Measurements from ENCODE around the gene UGT1A4.
"Not testable (repeated sequence)": the region's sequence is repeated elsewhere in the genome, so short reads cannot be mapped to it uniquely, and the experiment has no call there.

The UGT1A4 gene

DNA sequence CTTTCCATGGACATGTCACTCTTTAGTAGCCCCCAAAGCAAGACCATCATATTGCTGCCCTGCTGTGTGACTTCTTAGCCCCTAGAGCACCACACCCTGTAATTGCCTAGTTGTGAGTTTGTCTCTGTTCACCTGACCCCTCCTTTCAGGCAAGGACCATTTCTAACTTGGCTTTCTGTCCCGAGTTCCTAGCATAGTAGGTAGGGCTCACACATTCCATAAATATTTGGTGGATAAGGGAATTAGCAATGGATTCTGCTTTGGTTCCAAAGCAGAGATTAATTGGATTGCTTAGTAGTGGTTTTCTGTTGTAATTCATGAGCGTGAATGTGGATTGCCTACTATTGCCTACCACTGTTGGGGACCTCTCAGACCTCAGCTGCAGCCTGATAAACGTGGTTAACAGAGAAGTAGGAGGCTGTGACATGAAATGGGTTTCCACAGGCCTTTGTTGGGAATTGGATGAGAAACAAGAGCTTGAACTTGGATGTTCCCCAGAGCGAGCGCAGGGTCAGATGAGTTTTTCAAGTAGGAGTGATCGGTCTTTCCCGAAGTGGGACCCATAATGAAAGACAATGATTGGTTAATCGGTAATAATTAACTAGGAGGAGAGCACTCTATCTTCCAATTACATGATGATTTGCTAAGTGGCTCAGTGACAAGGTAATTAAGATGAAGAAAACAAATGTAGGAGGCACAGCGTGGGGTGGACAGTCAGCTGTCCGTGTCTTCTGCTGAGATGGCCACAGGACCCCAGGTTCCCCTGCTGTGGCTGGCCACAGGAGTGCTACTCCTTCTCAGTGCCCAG is 28.1 kb downstream of the UGT1A4 start:
- no peak for DNase-seq (ENCODE audit: low read depth in 2 of 2, low spot score in 1 of 2)

DNA sequence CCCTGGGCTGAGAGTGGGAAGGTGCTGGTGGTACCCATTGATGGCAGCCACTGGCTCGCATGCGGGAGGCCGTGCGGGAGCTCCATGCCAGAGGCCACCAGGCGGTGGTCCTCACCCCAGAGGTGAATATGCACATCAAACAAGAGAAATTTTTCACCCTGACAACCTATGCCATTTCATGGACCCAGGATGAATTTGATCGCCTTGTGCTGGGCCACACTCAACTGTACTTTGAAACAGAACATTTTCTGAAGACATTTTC is 28.7 kb downstream of the UGT1A4 start:
- DNase-seq (ENCODE audit: low read depth in 2 of 2, low spot score in 1 of 2), result no peak

DNA sequence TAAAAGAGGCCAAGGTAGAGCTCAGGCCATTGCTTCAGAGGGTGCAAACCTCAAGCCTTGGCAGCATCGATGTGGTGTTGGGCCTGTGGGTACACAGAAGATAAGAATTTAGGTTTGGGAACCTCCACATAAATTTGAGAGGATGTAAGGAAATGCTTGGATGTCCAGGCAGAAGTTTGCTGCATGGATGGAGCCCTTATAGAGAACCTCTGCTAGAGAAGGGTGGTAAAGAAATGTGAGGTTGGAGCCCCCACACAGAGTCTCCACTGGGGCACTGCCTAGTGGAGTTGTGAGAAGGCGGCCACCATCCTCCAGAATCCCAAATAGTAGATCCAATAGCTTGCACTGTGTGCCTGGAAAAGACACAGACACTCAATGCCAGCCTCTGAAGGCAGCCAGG is 32.2 kb downstream of the UGT1A4 start:
- DNase-seq (ENCODE audit: low read depth in 2 of 2, low spot score in 1 of 2), result not testable (repeated sequence)

DNA sequence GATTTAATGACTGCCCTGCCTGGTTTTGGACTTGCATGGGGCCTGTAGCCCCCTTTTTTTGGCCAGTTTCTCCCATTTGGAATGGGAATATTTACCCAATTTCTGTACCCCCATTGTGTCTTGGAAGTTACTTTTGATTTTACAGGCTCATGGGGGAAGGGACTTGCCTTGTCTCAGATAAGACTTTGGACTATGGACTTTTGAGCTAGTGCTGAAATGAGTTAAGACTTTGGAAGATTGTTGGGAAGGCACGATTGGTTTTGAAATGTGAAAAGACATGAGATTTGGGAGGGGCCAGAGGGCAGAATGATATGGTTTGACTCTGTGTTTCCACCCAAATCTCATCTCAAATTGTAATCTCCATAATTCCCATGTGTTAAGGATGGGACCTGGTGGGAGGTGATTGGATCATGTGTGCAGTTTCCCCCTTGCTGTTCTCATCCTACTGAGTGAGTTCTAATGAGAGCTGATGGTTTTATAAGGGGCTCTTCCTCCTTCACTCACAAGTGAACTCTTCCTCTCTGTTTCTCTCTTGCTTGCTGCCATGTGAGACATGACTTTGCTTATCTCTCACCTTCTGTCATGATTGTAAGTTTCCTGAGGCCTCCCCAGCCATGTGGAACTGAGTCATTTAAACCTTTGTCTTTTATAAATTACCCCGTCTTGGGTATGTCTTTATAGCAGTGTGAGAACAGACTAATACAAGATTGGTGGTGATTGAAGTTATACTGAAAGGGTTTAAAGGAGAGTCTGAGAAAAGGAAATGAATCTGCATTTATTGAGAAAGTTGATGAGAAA is 32.9 kb downstream of the UGT1A4 start:
- not testable (repeated sequence) for DNase-seq (ENCODE audit: low read depth in 2 of 2, low spot score in 1 of 2)

DNA sequence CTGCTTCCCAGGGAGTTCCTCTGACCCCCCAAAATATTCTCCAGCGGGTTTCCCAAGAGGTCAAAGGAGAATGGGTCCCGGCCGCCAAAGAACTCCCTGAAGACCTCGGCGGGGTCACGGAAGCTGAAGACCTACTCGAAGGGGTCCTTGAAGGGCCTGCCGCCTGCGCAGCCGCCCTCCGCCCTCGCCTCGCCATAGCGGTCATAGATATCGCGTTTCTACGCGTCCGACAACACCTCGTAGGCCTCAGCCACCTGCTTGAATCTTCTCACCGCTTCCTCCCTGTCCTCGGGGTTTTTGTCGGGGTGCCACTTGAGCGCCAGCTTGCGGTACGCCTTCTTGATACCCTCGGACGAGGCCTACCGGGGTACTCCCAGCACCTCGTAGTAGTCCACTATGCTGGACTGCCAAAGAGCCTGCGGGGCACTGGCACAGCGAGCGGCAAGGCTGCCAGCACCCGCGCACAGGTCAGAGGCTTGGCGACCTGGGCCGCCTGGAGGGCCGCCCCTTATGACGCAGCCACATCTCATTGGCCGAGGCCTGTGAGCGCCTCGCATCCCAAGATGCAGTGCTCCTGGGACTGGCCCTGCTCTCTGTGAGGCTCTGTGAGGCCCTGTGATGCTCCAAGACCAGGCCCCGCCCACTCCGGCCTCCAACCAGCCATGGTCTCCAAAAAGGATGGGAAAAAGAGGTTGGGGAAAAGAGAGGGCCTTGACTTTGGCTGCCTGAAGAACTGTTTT is 36.5 kb downstream of the UGT1A4 start:
- DNase-seq (ENCODE audit: low read depth in 2 of 2, low spot score in 1 of 2), result no peak

DNA sequence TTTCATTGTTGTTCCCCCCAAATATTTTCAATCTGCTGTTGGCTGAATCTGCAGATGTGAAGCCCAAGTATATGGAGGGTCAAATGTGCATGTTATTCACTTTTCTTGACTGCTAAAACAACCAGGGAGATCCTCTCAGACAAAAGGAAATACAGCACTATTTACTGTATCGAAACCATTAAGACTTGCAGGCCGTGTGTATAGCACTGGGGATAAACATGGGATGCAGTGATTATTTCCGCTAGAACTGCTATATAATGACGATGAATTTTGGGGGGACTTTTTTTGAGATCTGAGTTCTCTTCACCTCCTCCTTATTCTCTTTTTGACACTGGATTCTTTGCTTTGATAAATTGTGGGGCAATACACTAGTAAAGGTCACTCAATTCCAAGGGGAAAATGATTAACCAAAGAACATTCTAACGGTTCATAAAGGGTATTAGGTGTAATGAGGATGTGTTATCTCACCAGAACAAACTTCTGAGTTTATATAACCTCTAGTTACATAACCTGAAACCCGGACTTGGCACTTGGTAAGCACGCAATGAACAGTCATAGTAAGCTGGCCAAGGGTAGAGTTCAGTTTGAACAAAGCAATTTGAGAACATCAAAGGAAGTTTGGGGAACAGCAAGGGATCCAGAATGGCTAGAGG is 38.0 kb downstream of the UGT1A4 start:
- no peak for DNase-seq (ENCODE audit: low read depth in 2 of 2, low spot score in 1 of 2)

DNA sequence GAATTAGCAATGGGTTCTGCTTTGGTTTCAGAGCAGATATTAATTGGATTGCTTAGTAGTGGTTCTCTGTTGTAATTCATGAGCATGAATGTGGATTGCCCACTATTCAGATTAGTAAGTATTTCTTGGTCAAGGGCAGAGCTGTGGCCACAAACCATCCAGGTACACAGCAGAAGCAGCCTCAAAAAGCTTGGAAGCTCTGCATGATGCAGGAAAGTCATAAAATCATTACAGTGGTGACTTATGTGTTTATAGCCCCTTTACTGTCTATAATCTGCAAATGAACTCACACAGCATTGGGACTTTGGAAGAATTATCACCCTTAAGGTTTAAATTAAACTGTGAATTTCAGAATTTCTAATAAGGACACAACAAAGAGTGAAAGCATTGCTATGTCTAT is 39.6 kb downstream of the UGT1A4 start:
- DNase-seq (ENCODE audit: low read depth in 2 of 2, low spot score in 1 of 2), result no peak

DNA sequence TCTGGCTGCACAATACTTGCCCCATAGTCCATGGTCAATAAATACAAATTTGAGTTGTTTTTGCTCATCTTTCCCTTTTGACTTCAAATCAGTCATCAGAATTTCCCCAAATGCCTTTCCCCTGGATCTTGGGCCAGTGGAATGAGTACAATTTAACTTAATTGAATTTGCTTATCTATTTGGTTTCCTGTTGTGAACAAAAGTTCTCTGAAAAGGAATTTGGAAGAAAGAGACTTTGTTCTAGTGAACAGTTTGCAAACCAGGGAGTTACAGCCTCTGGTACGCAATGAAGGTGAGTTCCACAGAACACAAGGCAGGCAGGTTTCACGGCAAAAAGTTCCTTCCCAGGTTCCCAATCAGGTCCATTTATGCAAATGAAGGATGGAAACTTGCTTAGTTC is 40.3 kb downstream of the UGT1A4 start:
- DNase-seq (ENCODE audit: low read depth in 2 of 2, low spot score in 1 of 2), result no peak

DNA sequence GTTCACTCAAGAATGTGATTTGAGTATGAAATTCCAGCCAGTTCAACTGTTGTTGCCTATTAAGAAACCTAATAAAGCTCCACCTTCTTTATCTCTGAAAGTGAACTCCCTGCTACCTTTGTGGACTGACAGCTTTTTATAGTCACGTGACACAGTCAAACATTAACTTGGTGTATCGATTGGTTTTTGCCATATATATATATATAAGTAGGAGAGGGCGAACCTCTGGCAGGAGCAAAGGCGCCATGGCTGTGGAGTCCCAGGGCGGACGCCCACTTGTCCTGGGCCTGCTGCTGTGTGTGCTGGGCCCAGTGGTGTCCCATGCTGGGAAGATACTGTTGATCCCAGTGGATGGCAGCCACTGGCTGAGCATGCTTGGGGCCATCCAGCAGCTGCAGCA is 41.5 kb downstream of the UGT1A4 start, which contains the start of gene UGT1A1:
UGT1A1 (plus strand) TSS at position 228 of the 400 bp plus-strand sequence; CDS start at position 246, 18 bp downstream.
- DNase-seq (ENCODE audit: low read depth in 2 of 2, low spot score in 1 of 2), result no peak

DNA sequence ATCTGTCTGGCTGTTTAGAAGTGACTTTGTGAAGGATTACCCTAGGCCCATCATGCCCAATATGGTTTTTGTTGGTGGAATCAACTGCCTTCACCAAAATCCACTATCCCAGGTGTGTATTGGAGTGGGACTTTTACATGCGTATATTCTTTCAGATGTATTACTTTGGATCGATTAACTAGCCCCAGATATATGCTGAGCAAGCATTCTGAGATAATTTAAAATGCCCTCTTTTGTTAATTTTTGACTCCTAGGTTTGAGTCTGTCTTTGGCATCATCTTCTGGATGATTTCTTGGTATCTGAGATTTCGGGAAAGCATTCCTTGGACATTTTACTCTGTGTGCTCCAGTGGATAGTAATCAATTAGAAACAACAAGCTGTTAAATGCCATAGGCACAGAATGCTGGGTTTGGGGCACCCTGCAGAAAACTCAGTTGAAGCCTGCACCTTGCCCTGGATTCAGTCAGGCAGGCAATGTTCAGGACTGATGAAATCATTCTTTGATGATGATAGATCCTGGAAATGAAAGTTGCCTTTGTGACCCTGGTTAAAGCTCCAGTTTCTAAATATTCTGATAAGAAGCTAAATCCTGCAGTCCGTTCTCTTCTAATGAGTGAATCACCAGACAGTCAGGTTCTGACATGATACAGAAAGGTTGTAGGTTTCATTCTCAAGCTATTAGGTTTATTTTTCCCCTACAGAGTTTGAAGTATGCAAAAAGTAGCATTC is 42.7 kb downstream of the UGT1A4 start:
- no peak for DNase-seq (ENCODE audit: low read depth in 2 of 2, low spot score in 1 of 2)

DNA sequence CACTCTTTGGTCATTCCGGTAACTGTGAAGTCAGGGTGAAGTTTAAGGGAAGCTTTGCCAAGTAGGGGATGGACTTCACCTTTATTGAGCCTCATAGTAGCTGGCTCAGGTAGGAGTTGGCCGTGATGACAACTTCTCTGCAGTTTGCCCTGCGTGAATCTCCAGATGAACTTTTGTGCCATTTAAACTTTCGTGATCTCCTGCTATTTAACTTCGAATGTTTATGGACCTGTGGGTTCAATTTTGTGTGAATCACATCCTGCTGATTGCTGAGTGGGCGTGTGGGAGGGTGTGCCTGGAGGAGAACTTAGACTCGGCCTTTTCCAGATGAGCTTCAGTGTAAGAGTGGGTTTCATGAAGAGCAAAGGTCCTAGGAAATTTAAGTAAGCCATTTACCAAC is 45.7 kb downstream of the UGT1A4 start:
- no peak for DNase-seq (ENCODE audit: low read depth in 2 of 2, low spot score in 1 of 2)

DNA sequence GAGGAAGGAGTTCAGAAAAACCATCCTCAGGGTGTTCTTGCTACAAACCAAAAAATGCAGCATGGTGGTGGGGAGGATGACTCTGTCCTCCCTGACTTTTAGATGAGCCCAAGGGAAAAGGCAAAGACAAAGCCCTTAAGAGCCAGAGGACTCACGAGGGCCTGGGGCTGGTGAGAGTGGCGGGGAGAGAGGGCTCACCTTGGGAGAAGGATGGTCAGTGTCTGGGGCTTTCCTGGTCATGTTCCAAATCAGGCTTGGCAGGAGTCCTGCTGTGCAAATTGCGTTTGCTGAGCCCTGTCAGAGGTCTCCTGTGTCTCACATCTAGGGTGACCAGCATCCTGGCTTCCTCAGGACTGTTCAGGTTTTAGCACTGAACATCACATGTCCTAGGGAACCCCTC is 46.2 kb downstream of the UGT1A4 start:
- no peak for DNase-seq (ENCODE audit: low read depth in 2 of 2, low spot score in 1 of 2)

DNA sequence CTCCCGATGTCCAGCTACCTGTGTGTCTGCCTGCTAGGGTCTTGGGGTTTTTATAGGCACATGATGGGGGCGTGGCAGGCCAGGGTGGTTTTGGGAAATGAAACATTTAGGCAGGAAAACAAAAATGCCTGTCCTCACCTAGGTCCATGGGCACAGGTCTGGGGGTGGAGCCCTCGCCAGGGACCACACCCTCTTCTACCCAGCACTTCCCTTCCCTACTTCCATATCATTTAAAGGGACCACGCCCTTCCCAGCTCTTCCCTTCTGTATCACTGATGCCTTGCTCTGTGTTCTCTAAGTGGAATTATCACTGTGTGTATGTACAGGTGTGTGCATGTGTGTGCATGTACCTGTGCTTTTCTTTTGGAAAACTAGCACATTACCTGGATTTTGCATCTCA is 47.9 kb downstream of the UGT1A4 start:
- no peak for DNase-seq (ENCODE audit: low read depth in 2 of 2, low spot score in 1 of 2)

DNA sequence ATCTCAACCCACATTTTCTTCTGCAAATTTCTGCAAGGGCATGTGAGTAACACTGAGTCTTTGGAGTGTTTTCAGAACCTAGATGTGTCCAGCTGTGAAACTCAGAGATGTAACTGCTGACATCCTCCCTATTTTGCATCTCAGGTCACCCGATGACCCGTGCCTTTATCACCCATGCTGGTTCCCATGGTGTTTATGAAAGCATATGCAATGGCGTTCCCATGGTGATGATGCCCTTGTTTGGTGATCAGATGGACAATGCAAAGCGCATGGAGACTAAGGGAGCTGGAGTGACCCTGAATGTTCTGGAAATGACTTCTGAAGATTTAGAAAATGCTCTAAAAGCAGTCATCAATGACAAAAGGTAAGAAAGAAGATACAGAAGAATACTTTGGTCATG is 49.5 kb downstream of the UGT1A4 start:
- DNase-seq (ENCODE audit: low read depth in 2 of 2, low spot score in 1 of 2), result no peak

DNA sequence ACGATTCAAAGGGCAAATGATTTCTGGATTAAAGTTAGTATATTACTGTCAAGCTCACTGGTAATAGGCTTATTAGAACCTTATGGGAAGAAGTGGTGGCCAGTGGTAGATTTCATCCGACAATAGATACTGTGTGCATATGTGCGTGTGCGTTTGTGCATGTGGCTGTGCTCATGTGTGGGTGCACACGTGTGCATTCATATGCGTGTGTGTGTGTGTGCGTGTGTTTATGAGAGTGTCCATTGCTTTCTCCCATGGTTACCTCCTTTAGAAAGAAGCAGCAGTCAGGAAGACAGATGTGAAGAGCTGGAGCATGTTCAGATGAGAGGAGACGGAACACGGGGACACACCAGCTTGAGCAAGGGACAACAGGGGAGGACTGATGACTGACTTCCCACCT is 50.7 kb downstream of the UGT1A4 start:
- no peak for DNase-seq (ENCODE audit: low read depth in 2 of 2, low spot score in 1 of 2)

DNA sequence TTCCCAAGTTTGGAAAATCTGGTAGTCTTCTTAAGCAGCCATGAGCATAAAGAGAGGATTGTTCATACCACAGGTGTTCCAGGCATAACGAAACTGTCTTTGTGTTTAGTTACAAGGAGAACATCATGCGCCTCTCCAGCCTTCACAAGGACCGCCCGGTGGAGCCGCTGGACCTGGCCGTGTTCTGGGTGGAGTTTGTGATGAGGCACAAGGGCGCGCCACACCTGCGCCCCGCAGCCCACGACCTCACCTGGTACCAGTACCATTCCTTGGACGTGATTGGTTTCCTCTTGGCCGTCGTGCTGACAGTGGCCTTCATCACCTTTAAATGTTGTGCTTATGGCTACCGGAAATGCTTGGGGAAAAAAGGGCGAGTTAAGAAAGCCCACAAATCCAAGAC is 53.6 kb downstream of the UGT1A4 start:
- DNase-seq (ENCODE audit: low read depth in 2 of 2, low spot score in 1 of 2), result no peak

DNA sequence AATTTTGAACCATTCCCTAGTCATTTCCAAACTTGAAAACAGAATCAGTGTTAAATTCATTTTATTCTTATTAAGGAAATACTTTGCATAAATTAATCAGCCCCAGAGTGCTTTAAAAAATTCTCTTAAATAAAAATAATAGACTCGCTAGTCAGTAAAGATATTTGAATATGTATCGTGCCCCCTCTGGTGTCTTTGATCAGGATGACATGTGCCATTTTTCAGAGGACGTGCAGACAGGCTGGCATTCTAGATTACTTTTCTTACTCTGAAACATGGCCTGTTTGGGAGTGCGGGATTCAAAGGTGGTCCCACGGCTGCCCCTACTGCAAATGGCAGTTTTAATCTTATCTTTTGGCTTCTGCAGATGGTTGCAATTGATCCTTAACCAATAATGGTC is 54.0 kb downstream of the UGT1A4 start:
- no peak for DNase-seq (ENCODE audit: low read depth in 2 of 2, low spot score in 1 of 2)

DNA sequence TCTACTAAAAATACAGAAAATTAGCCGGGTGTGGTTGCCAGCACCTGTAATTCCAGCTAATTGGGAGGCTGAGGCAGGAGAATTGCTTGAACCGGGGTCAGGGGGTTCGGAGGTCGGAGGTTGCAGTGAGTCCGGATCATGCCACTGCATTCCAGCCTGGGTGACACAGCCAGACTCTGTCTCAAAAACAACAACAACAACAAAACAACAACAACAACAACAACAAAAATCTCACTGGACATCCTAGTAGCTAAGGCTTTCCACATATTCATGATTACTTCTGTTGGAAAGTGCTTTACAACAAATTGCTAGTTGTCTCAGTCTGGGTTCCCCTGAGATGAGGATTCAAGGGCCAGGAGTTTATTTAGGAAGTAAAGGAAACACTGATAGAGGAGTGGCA is 55.3 kb downstream of the UGT1A4 start:
- no peak for DNase-seq (ENCODE audit: low read depth in 2 of 2, low spot score in 1 of 2)

DNA sequence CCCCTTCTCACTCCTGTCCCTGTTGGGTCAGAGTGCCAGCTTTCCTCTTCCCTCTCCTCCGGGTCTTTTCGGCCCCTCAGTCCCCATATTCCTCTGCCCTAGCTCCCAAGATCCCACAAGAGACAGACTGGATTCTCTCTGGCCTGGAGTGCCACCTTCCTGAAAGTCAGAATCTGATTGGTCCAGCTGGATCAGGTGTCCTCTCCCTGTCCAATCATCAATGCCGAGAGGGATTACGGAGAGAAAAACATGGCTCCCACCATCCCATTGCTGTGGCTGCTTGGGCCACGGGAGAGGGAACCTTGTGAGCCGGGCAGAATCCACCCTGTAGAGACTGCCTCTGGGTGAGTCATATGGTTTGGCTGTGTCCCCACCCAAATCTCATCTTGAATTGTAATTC is 56.9 kb downstream of the UGT1A4 start:
- no peak for DNase-seq (ENCODE audit: low read depth in 2 of 2, low spot score in 1 of 2)

DNA sequence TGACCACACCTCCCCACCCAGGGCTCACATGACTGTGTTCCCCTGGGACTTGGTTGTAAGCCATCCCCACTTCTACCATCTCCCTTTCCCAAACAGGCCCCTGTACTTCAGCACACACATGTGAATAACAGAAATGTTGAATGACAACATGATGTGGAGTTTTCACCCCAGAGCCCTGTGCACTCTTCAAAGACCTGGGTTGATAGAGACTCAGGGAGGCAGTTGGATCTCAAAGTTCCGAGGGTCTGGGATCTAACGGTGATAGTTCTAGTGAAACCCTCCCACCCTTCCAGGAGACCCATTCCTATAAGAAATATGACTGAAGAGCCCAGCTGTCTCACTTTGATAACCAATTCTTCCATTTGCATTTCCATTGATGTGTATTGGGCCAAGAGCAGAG is 59.5 kb downstream of the UGT1A4 start, which contains the start of gene MROH2A:
MROH2A (plus strand) TSS at position 301 of the 400 bp plus-strand sequence. CDS start 1,029 bp downstream, outside the sequence.
- no peak for DNase-seq (ENCODE audit: low read depth in 2 of 2, low spot score in 1 of 2)

DNA sequence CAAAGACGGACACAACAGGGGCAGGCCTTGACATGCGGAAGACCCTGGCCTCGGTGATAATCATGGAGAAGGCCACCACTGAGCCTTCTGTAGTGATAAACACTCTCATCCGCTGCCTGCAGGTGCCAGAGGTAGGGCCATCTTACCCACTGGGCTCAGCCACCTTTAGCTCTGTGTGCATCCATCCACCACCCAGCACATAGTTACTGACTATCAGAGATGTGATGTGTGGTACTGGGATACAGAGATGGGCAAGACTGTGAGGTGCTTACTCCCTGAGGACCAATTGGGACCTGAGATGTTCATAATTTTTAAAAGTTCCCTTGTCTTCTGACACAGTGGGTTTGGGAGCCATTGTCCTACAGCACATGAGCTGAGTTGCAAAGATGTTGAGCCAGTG is 61.2 kb downstream of the UGT1A4 start:
- no peak for DNase-seq (ENCODE audit: low read depth in 2 of 2, low spot score in 1 of 2)
